SU-DHL-6 (cell line): ENCODE measurements around the gene PHC1.
"Not testable (repeated sequence)": the region's sequence is repeated elsewhere in the genome, so short reads cannot be mapped to it uniquely, and the experiment has no call there.

ENCODE experiments used
- H2AFZ ChIP-seq: fragments of 200-600 bp; sonication (generic); 2 replicates; pipeline ENCODE4 v1.6.1; 2014; ENCODE audit warnings: low read depth, mild to moderate bottlenecking, moderate library complexity, mixed read lengths, antibody characterized with exemption, low read length; ENCODE audit not compliant: severe bottlenecking
- H3F3A ChIP-seq: fragments of 200-600 bp; shearing (Covaris generic); 2 replicates; pipeline ENCODE4 v1.6.0; 2016; ENCODE audit warnings: antibody characterized with exemption, mild to moderate bottlenecking; ENCODE audit not compliant: insufficient read depth
- H3K27ac ChIP-seq: fragments of 200-600 bp; sonication (generic); 2 replicates; pipeline ENCODE4 v1.5.1; 2016; ENCODE audit warnings: low read depth, mild to moderate bottlenecking, low read length, moderate library complexity, mixed read lengths
- H3K27me3 ChIP-seq: fragments of 200-600 bp; sonication (generic), shearing (Covaris generic); 2 replicates; pipeline ENCODE4 v1.6.0; 2014; ENCODE audit warnings: mild to moderate bottlenecking, low read length
- H3K36me3 ChIP-seq: fragments of 200-600 bp; sonication (generic); 2 replicates; pipeline ENCODE4 v1.6.1; 2014; ENCODE audit warnings: mild to moderate bottlenecking, low read length, mixed read lengths
- H3K4me2 ChIP-seq: fragments of 300-600, 200-600 bp; shearing (Covaris generic), sonication (generic); 2 replicates; pipeline ENCODE4 v1.6.0; 2014; ENCODE audit warnings: low read length, low read depth, mild to moderate bottlenecking; ENCODE audit not compliant: poor library complexity, severe bottlenecking
- H3K4me3 ChIP-seq: fragments of 200-600 bp; sonication (generic); 2 replicates; pipeline ENCODE4 v1.5.1; 2014; ENCODE audit warnings: antibody characterized with exemption, low read length, mild to moderate bottlenecking, mixed read lengths; ENCODE audit not compliant: insufficient read depth, poor library complexity, severe bottlenecking
- H3K79me2 ChIP-seq: fragments of 200-600 bp; sonication (generic); 2 replicates; pipeline ENCODE4 v1.6.1; 2014; ENCODE audit warnings: mild to moderate bottlenecking, low read length, moderate library complexity; ENCODE audit not compliant: insufficient read depth
- H3K9ac ChIP-seq: fragments of 200-600 bp; sonication (generic); 2 replicates; pipeline ENCODE4 v1.7.0; 2014; ENCODE audit warnings: mild to moderate bottlenecking, low read length
- H3K9me2 ChIP-seq: fragments of 200-600 bp; sonication (generic); replicated peaks from 2 replicates; pipeline ENCODE4 v1.6.1; 2014; ENCODE audit warnings: low read length; ENCODE audit not compliant: insufficient read depth
- H3K9me3 ChIP-seq: fragments of 200-600 bp; sonication (generic); 2 replicates; pipeline ENCODE4 v1.6.1; 2014; ENCODE audit warnings: low read length, mixed read lengths; ENCODE audit not compliant: insufficient read depth
- H4K20me1 ChIP-seq: fragments of 200-600 bp; sonication (generic); 2 replicates; pipeline ENCODE4 v1.6.1; 2014; ENCODE audit warnings: low read depth, mild to moderate bottlenecking, antibody characterized with exemption, low read length, moderate library complexity, mixed read lengths
- CTCF ChIP-seq: fragments of 200-600 bp; sonication (generic); IDR thresholded peaks from one replicate; pipeline ENCODE4 v1.5.1; 2017; ENCODE audit warnings: antibody characterized with exemption, mild to moderate bottlenecking, low read length, moderate library complexity; ENCODE audit not compliant: insufficient read depth, poor library complexity, severe bottlenecking
- EZH2phosphoT487 ChIP-seq: fragments of 200-600 bp; sonication (generic), shearing (Covaris generic); conservative IDR thresholded peaks from 2 replicates; pipeline ENCODE4 v1.6.1; 2018; ENCODE audit warnings: mild to moderate bottlenecking, antibody characterized with exemption, low read length, moderate library complexity, mixed read lengths

PHC1 gene

GRCh38 chr12:8894378-8894777, 19.9 kb upstream of the PHC1 start:
- TF ChIP-seq CTCF (no peak), EZH2phosphoT487 (no peak)
- Histone ChIP-seq H2AFZ (no peak overlapping the region), H4K20me1 (no peaks in the 10 kb centered on the region), H3K27me3 (no peaks in the 10 kb centered on the region), H3K9ac (no peak overlapping the region), H3K4me2 (no peak overlapping the region), H3K36me3 (no peaks in the 10 kb centered on the region), H3F3A (no peaks in the 10 kb centered on the region), H3K4me3 (no peak overlapping the region), H3K9me3 (no peaks in the 10 kb centered on the region), H3K79me2 (no peaks in the 10 kb centered on the region), H3K9me2 (no peaks in the 10 kb centered on the region), H3K27ac (no peak overlapping the region)

DNA sequence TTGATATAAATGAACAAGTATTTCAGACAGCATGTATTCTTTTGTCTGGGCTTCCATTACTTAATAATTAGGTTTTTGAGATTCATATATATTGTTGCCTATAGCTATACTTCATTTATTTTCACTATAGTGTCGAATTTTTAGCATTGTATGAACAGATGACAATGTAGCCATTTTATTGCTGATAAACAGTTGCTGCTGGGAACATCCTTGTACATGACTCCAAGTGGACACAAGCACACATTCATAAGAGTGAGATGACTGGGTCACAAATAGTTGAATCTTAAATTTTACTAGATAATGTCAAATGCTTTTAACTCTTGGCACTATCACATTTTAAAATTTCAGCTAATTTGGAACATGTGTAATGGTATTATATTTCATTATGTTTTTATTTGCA, 19.3 kb upstream of the PHC1 start:
- Histone ChIP-seq H3K4me3 (no peak overlapping the region), H3K36me3 (no peaks in the 10 kb centered on the region), H3K27ac (no peak overlapping the region), H3K9me3 (no peaks in the 10 kb centered on the region), H3K9me2 (no peaks in the 10 kb centered on the region), H3K79me2 (no peaks in the 10 kb centered on the region), H3K4me2 (no peak overlapping the region), H2AFZ (no peak overlapping the region), H3F3A (no peaks in the 10 kb centered on the region), H3K9ac (no peak overlapping the region), H4K20me1 (no peaks in the 10 kb centered on the region), H3K27me3 (no peaks in the 10 kb centered on the region)
- TF ChIP-seq CTCF, result no peak
- TF ChIP-seq EZH2phosphoT487, result no peak

DNA sequence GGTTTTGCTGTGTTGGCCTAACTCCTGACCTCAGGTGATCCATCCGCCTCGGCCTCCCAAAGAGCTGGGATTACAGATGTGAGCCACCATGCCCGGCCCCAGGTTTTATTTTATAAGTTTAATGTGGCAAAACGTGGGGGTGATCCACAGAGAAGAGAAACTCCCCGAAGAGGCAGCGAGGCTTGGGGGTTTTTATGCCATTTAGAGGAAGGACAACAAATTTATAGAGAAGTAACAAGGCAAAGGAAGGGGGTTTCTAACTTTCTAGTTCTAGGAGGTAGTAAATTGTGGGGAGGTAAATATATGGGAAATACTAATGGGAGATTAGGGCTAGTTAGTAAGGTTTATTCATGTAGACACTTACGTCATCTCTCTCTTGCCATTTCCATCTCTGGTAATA, 17.2 kb upstream of the PHC1 start:
- Histone ChIP-seq H3K9me3 (no peaks in the 10 kb centered on the region), H4K20me1 (no peaks in the 10 kb centered on the region), H3K9me2 (no peaks in the 10 kb centered on the region), H3K9ac (no peak overlapping the region), H3F3A (no peaks in the 10 kb centered on the region), H3K36me3 (no peaks in the 10 kb centered on the region), H3K27ac (no peak overlapping the region), H3K79me2 (no peaks in the 10 kb centered on the region), H3K4me3 (no peak overlapping the region), H3K27me3 (no peaks in the 10 kb centered on the region), H2AFZ (no peak overlapping the region), H3K4me2 (no peak overlapping the region)
- TF ChIP-seq CTCF, result no peak
- TF ChIP-seq EZH2phosphoT487, result no peak

DNA sequence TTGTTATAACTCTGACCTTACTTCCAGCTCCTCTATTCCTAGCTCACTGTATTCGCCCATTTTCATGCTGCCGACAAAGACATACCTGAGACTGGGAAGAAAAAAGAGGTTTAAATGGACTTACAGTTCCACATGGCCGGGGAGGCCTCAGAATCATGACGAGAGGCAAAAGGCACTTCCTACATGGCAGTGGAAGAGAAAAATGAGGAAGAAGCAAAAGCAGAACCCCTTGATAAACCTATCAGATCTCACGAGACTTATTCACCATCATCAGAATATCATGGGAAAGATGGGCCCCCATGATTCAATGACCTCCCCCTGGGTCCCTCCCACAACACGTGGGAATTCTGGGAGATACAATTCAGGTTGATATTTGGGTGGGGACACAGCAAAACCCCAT, 14.5 kb upstream of the PHC1 start:
- H3F3A ChIP-seq, result no peaks in the 10 kb centered on the region
- no peak overlapping the region for H3K4me3 ChIP-seq
- no peak overlapping the region for H3K9ac ChIP-seq
- H3K9me2 ChIP-seq, result no peaks in the 10 kb centered on the region
- TF ChIP-seq CTCF (no peak), EZH2phosphoT487 (no peak)
- H3K9me3 ChIP-seq, result no peaks in the 10 kb centered on the region
- no peaks in the 10 kb centered on the region for H3K36me3 ChIP-seq
- no peaks in the 10 kb centered on the region for H3K79me2 ChIP-seq
- no peak overlapping the region for H2AFZ ChIP-seq
- no peak overlapping the region for H3K4me2 ChIP-seq
- H3K27me3 ChIP-seq, result no peaks in the 10 kb centered on the region
- no peaks in the 10 kb centered on the region for H4K20me1 ChIP-seq
- H3K27ac ChIP-seq, result no peak overlapping the region

GRCh38 chr12:8902703-8903102, 11.6 kb upstream of the PHC1 start:
- H3K27me3 ChIP-seq, H3K4me3 ChIP-seq, H2AFZ ChIP-seq, H3F3A ChIP-seq, H3K36me3 ChIP-seq, H4K20me1 ChIP-seq, H3K4me2 ChIP-seq, H3K79me2 ChIP-seq, H3K27ac ChIP-seq, H3K9ac ChIP-seq, H3K9me2 ChIP-seq, H3K9me3 ChIP-seq: not testable (repeated sequence)
